ENCODE data around the gene IGSF22. TPM values are rescaled to one million over a fixed set of nuclear protein-coding genes. Genes with fewer than 3 reads are reported as not detected.
"Not testable (repeated sequence)": the region's sequence is repeated elsewhere in the genome, so short reads cannot be mapped to it uniquely, and the experiment has no call there.

IGSF22 gene
- total RNA-seq, 4 donors from 2014 or later = not detected

GRCh38 chr11:18684267-18684666 lies 41.7 kb downstream of the IGSF22 start:
- TF ChIP-seq CTCF (IDR thresholded peaks at IDR 0.05 in 4 of 5, conservative IDR thresholded peaks at IDR 0.05 in 1 of 5) (no peak), POLR2A (IDR thresholded peaks at IDR 0.05) (no peak)
- H3K4me3 ChIP-seq = no peak overlapping the region
- H3K4me1 ChIP-seq = no peaks in the 10 kb centered on the region
- no peak overlapping the region for H3K27ac ChIP-seq
- no peak for ATAC-seq
- no peak for DNase-seq
- intact Hi-C loops (cut with DNase I; ENCODE audit: low total_unique reads) = no loop called here
- no peaks in the 10 kb centered on the region for H3K36me3 ChIP-seq
- in situ Hi-C loops (cut with MboI; ENCODE audit: low sequenced_read_pairs in 4 of 4) = loop anchor here in 1 of 4 donors (10.0 kb wide), 1 partner anchor 61 kb away; no protein-coding TSS in a partner anchor
- H3K9me3 ChIP-seq = no peaks in the 10 kb centered on the region
- H3K27me3 ChIP-seq = no peaks in the 10 kb centered on the region

DNA sequence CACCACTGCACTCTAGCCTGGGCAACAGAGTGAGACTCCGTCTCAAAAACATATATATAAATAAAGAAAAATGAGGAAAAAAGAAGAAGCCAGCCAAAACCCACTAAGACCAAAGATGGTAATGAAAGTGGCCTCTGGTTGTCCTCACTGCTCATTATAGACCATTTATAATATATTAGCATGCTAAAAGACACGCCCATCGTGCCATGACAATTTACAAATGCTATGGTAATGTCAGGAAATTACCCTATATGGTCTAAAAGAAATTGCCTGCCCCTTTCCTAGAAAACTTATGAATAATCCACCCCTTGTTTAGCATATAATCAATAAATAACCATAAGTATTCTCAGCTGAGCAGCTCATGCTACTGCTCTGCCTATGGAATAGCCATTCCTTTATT lies 43.5 kb downstream of the IGSF22 start:
- Histone ChIP-seq H3K9me3 (no peaks in the 10 kb centered on the region), H3K36me3 (no peaks in the 10 kb centered on the region), H3K4me1 (no peaks in the 10 kb centered on the region), H3K4me3 (no peak overlapping the region), H3K27me3 (no peaks in the 10 kb centered on the region), H3K27ac (no peak overlapping the region)
- DNase-seq (no peak), ATAC-seq (no peak)
- no peak for TF ChIP-seq POLR2A (IDR thresholded peaks at IDR 0.05)
- intact Hi-C loops (cut with DNase I; ENCODE audit: low total_unique reads) = no loop called here
- in situ Hi-C loops (cut with MboI; ENCODE audit: low sequenced_read_pairs in 4 of 4) = loop anchor here in 1 of 4 donors (10.0 kb wide), 1 partner anchor 62 kb away; no protein-coding TSS in a partner anchor

- H3K36me3 ChIP-seq; H3K4me1 ChIP-seq; H3K4me3 ChIP-seq; intact Hi-C loops (cut with DNase I; ENCODE audit: low total_unique reads); ATAC-seq; H3K9me3 ChIP-seq; H3K27ac ChIP-seq; DNase-seq; H3K27me3 ChIP-seq: not testable (repeated sequence)
- in situ Hi-C loops (cut with MboI; ENCODE audit: low sequenced_read_pairs in 4 of 4) = loop anchor here in 1 of 4 donors (10.0 kb wide), 1 partner anchor 63 kb away; no protein-coding TSS in a partner anchor
Measured at GRCh38 chr11:18681949-18682348, 44.0 kb downstream of the IGSF22 start.

GRCh38 chr11:18677560-18677959 lies 48.4 kb downstream of the IGSF22 start:
- no peak overlapping the region for H3K27ac ChIP-seq
- no peak overlapping the region for H3K4me3 ChIP-seq
- no peak for DNase-seq
- H3K4me1 ChIP-seq = no peaks in the 10 kb centered on the region
- in situ Hi-C loops (cut with MboI; ENCODE audit: low sequenced_read_pairs in 4 of 4) (no loop called here), intact Hi-C loops (cut with DNase I; ENCODE audit: low total_unique reads) (no loop called here)
- TF ChIP-seq POLR2A (IDR thresholded peaks at IDR 0.05) (no peak), CTCF (IDR thresholded peaks at IDR 0.05 in 4 of 5, conservative IDR thresholded peaks at IDR 0.05 in 1 of 5) (no peak)
- H3K9me3 ChIP-seq = no peaks in the 10 kb centered on the region
- no peaks in the 10 kb centered on the region for H3K36me3 ChIP-seq
- ATAC-seq = no peak
- no peaks in the 10 kb centered on the region for H3K27me3 ChIP-seq

DNA sequence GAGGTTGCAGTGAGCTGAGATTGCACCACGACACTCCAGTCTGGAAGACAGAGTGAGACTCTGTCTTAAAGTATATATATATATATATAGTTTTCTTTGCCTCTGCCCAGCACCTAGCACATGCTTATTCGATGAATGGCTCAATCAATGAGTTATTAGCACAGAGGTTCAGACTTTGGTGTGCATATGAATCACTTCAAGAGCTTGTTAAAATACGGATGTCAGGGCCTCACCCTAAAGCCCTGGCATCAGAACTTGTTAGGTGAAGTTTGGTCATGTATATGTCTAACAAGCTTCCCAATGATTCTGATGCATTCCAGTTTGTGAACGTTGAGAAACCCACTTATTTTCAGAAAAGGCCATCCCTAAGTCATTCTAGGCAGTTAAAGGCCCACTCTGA lies 49.2 kb downstream of the IGSF22 start:
- TF ChIP-seq POLR2A (IDR thresholded peaks at IDR 0.05) (no peak), CTCF (IDR thresholded peaks at IDR 0.05 in 4 of 5, conservative IDR thresholded peaks at IDR 0.05 in 1 of 5) (no peak)
- Histone ChIP-seq H3K27ac (no peak overlapping the region), H3K4me3 (no peak overlapping the region), H3K27me3 (no peaks in the 10 kb centered on the region), H3K9me3 (no peaks in the 10 kb centered on the region), H3K4me1 (no peaks in the 10 kb centered on the region), H3K36me3 (no peaks in the 10 kb centered on the region)
- in situ Hi-C loops (cut with MboI; ENCODE audit: low sequenced_read_pairs in 4 of 4) (no loop called here), intact Hi-C loops (cut with DNase I; ENCODE audit: low total_unique reads) (no loop called here)
- DNase-seq (no peak), ATAC-seq (no peak)

GRCh38 chr11:18672209-18672608 lies 53.8 kb downstream of the IGSF22 start:
- H3K36me3 ChIP-seq; ATAC-seq; H3K27me3 ChIP-seq; DNase-seq; in situ Hi-C loops (cut with MboI; ENCODE audit: low sequenced_read_pairs in 4 of 4); H3K9me3 ChIP-seq; H3K27ac ChIP-seq; intact Hi-C loops (cut with DNase I; ENCODE audit: low total_unique reads); H3K4me1 ChIP-seq; H3K4me3 ChIP-seq: not testable (repeated sequence)
